ENCODE measurements around the gene PTPRH.

The PTPRH gene, protein sequence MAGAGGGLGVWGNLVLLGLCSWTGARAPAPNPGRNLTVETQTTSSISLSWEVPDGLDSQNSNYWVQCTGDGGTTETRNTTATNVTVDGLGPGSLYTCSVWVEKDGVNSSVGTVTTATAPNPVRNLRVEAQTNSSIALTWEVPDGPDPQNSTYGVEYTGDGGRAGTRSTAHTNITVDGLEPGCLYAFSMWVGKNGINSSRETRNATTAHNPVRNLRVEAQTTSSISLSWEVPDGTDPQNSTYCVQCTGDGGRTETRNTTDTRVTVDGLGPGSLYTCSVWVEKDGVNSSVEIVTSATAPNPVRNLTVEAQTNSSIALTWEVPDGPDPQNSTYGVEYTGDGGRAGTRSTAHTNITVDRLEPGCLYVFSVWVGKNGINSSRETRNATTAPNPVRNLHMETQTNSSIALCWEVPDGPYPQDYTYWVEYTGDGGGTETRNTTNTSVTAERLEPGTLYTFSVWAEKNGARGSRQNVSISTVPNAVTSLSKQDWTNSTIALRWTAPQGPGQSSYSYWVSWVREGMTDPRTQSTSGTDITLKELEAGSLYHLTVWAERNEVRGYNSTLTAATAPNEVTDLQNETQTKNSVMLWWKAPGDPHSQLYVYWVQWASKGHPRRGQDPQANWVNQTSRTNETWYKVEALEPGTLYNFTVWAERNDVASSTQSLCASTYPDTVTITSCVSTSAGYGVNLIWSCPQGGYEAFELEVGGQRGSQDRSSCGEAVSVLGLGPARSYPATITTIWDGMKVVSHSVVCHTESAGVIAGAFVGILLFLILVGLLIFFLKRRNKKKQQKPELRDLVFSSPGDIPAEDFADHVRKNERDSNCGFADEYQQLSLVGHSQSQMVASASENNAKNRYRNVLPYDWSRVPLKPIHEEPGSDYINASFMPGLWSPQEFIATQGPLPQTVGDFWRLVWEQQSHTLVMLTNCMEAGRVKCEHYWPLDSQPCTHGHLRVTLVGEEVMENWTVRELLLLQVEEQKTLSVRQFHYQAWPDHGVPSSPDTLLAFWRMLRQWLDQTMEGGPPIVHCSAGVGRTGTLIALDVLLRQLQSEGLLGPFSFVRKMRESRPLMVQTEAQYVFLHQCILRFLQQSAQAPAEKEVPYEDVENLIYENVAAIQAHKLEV

DNA sequence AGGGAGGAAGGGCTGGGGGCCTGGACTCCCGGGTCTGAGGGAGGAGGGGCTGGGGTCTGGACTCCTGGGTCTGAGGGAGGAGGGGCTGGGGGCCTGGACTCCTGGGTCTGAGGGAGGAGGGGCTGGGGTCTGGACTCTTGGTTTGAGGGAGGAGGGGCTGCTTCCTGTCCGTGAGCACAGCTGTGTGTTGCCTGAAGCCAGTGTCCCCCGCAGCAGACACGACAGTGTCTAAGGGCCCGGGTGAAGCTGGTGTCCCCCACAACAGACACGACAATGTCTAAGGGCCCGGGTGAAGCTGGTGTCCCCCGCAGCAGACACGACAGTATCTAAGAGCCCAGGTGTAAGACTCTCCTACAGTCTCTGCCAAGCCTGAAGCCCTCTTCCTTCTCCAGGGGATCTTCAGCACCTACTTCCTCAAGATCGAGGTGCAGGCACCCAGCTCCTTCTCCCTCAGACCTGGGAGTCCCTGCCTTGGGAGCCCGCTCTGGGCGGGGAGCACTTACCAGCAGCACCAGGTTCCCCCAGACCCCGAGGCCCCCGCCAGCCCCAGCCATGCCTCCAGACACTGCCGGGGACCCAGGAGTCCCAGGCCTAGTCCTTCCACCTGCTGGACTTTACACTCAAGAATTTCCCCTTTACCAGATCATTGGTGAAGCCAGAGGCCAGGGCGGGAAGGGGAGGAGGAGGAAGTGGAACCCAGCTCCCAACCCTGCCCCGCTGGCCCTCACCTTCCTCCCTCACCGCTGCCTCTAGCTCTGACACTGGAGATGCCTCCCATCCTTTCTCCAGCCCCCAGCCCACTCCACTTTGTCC, at the start of gene PTPRH:
PTPRH (minus strand) TSS at position 622 of the 813 bp plus-strand sequence; CDS start at position 554, 68 bp downstream.
- H3K9ac ChIP-seq (ENCODE audit: insufficient read length): no peak within 1 kb of the TSS
- no peaks in the 10 kb centered on the region for H3K36me3 ChIP-seq (ENCODE audit: insufficient read depth, low read length)
- H3K4me3 ChIP-seq: no peak within 1 kb of the TSS
- no peak for DNase-seq (ENCODE audit: low read depth, low spot score)
- no peak for TF ChIP-seq EZH2 (IDR thresholded peaks at IDR 0.05)
- no peak for TF ChIP-seq POLR2AphosphoS5 (IDR thresholded peaks at IDR 0.05; ENCODE audit: borderline replicate concordance, low read depth, low read length)
- TF ChIP-seq FOXP2 (optimal IDR thresholded peaks at IDR 0.05; ENCODE audit: control extremely low read depth, extremely low read length, insufficient read depth): no peak
- H3K27ac ChIP-seq: no peak within 1 kb of the TSS
- H3K9me3 ChIP-seq (ENCODE audit: low read depth, low read length): no peaks in the 10 kb centered on the region

DNA sequence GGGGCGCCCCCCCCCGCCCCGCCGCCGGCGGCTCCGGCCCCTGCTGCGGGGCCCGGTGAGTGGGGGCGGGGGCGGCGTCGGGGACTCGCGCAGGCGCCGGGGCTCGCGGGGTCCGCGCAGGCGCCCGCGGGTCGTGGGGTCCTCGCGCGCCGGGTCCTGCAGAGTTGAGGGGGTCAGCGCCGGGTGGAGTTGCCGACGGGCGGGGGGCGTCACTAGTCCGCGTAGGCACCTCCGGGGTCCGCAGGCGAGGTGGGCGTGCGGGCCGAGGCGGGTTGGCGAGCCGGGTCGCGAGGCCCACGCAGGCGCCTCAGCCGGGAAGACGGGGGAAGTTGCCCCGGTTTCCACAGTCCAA, 49.2 kb upstream of the PTPRH start:
- H3K4me3 ChIP-seq: peak overlapping the region; percentile 79
- no peaks in the 10 kb centered on the region for H3K9me3 ChIP-seq (ENCODE audit: low read depth, low read length)
- no peaks in the 10 kb centered on the region; the same call in 1 of the 2 replicates for H3K36me3 ChIP-seq (ENCODE audit: insufficient read depth, low read length)
- TF ChIP-seq FOXP2 (optimal IDR thresholded peaks at IDR 0.05; ENCODE audit: control extremely low read depth, extremely low read length, insufficient read depth) (no peak), POLR2AphosphoS5 (IDR thresholded peaks at IDR 0.05; ENCODE audit: borderline replicate concordance, low read depth, low read length) (no peak), EZH2 (IDR thresholded peaks at IDR 0.05) (no peak)
- peak overlapping the region; percentile 71 for H3K27ac ChIP-seq
- peak overlapping the region; percentile 93 for H3K9ac ChIP-seq (ENCODE audit: insufficient read length)
- no peak for DNase-seq (ENCODE audit: low read depth, low spot score)

DNA sequence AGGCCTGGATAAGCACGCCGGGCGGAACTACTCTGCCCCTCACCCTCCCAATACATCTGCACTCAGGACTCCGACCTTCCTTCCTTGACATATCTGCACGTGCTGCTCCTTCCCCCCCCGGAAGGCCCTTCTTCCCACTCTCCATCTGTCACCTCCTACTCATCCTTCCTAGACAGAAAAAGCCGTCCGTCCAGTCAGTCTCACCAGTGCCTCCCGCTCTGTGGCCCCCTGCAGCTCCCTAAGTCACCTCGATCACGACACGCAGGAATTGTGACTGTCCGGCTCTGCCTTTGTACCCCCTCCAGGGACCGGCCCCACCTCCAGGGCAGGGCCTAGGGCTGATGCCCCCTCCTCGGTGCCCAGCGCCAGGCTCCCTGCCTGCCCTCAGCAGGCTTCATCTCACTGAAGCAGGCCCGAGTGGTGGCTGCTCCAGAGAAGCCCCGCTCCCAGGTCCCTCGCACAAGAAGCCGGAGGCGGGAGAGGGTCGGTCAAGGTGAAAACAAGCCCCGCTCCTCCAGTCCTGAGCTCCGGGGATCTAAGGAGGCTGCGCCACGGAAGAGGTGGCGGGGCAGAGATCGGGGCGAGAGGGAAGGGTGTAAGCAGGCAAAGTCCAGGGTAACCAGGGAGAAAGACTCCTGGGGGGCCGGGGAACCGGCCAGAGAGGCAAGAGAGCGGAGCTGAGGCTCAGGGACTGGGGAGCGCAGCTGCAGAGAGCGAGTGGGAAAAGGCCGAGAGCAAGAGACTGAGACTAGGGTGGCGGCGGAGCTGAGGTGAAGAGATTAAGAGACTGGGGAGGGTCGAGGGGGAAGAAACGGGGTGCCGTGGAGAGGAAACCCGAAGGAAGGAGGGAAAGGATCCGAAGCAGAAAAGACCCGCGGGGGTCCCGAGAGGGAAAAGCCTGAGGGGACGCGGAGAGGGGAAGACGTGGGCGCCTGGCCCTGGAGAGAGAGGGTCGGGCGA, 48.4 kb upstream of the PTPRH start:
- no peak for DNase-seq (ENCODE audit: low read depth, low spot score)
- peak overlapping the region; percentile 79 for H3K4me3 ChIP-seq
- H3K36me3 ChIP-seq (ENCODE audit: insufficient read depth, low read length): no peaks in the 10 kb centered on the region; the same call in 1 of the 2 replicates
- no peaks in the 10 kb centered on the region for H3K9me3 ChIP-seq (ENCODE audit: low read depth, low read length)
- H3K27ac ChIP-seq: no peak overlapping the region
- peak overlapping the region; percentile 93 for H3K9ac ChIP-seq (ENCODE audit: insufficient read length)
- TF ChIP-seq FOXP2 (optimal IDR thresholded peaks at IDR 0.05; ENCODE audit: control extremely low read depth, extremely low read length, insufficient read depth): no peak
- no peak for TF ChIP-seq POLR2AphosphoS5 (IDR thresholded peaks at IDR 0.05; ENCODE audit: borderline replicate concordance, low read depth, low read length)
- TF ChIP-seq EZH2 (IDR thresholded peaks at IDR 0.05): no peak

DNA sequence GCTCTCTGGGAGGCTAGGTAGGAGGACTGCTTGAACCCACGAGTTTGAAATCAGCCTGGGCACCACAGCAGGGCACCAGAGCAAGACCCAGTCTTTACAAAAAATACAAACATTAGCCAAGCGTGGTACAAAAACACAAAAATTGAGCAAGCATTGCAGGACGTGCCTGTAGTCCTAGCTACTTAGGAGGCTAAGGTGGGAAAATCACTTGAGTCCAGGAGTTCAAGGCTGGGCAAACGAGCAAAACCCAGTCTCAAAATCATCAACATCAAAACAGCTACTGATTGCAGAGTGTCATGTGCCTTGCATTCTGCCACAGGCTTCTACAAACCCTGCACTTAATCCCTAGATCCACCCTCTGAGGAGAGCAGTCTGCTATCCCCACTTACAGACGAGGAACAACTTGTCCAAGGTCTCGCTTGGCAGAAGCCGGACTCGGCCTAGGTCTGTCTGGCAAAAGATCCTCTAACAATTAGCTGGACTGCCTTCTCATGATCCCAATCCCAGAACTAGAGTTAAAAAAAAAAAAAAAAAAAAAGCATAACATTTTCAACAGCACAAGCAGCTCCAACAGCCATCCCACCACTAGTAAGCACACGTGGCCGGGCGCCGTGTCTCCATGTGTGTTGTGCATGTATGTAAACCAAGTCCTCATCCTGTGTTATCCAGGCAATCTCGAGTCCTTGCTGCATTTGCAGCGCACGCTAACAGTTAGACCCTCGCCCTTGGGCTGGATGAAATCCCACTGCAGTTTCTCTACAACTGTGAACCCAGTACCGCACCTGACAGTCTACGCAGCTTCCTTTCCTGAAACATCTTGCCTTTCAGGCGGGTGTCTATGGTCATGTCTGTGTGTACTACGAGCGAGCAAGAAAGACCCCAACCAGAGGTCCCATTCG, 47.5 kb upstream of the PTPRH start:
- Histone ChIP-seq H3K9me3 (ENCODE audit: low read depth, low read length) (no peaks in the 10 kb centered on the region), H3K4me3 (peak overlapping the region; percentile 79), H3K9ac (ENCODE audit: insufficient read length) (peak overlapping the region; percentile 93), H3K36me3 (ENCODE audit: insufficient read depth, low read length) (no peaks in the 10 kb centered on the region; the same call in 1 of the 2 replicates), H3K27ac (no peak overlapping the region)
- DNase-seq (ENCODE audit: low read depth, low spot score): no peak
- TF ChIP-seq EZH2 (IDR thresholded peaks at IDR 0.05) (no peak), POLR2AphosphoS5 (IDR thresholded peaks at IDR 0.05; ENCODE audit: borderline replicate concordance, low read depth, low read length) (no peak), FOXP2 (optimal IDR thresholded peaks at IDR 0.05; ENCODE audit: control extremely low read depth, extremely low read length, insufficient read depth) (no peak)

DNA sequence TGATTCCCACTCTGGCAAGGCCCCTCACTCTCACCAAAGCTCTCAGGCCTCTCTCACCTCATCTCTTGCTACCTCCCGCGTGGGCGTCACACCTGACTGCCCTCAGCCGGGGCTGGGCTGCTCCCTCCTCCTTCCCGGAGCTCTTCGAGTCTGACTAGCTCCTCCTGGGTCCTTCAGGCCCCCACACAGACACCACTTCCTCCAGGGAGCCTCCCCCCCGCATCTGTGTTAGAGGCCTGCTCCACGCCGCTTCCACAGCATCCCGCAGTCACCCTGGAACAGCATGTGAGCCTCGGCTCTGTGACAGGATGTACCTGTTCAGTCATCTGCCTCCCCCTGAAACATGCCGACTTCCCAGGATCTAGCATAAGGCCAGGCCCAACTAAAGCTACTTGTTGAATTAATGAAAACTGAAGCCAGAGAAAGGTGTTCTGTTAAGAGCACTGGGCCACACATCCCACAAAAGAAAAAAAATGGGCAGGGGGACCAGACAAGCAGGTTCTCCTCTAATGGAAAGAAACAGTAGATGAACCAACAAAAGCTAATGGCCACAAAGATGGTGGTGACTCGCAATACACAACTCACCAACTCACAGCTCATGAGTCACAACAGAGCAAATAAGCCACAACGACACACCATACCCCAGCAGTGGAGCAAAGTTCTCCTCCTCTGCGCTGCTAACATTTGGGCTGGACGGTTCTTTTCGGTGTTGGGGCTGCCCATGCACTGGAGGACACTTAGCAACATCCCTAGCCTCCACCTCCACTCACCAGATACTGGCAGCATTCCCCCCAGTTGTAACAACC, 46.5 kb upstream of the PTPRH start:
- Histone ChIP-seq H3K36me3 (ENCODE audit: insufficient read depth, low read length) (no peaks in the 10 kb centered on the region; the same call in 1 of the 2 replicates), H3K27ac (no peak overlapping the region), H3K4me3 (peak overlapping the region; percentile 79; the same call in 1 of the 2 replicates), H3K9ac (ENCODE audit: insufficient read length) (no peak overlapping the region), H3K9me3 (ENCODE audit: low read depth, low read length) (no peaks in the 10 kb centered on the region)
- DNase-seq (ENCODE audit: low read depth, low spot score): no peak
- TF ChIP-seq EZH2 (IDR thresholded peaks at IDR 0.05): no peak
- no peak for TF ChIP-seq FOXP2 (optimal IDR thresholded peaks at IDR 0.05; ENCODE audit: control extremely low read depth, extremely low read length, insufficient read depth)
- no peak for TF ChIP-seq POLR2AphosphoS5 (IDR thresholded peaks at IDR 0.05; ENCODE audit: borderline replicate concordance, low read depth, low read length)

DNA sequence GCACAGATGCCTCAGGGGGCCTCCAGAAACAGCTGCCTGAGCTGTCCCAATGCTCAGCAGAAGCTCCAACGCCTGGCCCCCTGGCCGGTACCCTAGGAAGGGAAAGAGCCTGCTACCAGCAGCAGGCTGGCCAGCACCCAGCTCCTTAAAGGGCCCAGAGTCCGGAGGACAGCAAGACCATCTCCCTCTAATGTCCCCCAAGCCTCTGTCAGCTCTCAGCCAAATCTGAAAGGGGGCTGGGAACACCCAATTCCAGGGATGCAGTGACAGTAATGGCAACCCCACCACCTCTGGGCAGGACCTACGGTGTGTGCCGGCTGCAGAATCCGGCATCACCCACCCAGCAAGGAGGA, 45.3 kb upstream of the PTPRH start:
- no peak overlapping the region for H3K4me3 ChIP-seq
- H3K27ac ChIP-seq: no peak overlapping the region
- DNase-seq (ENCODE audit: low read depth, low spot score): no peak
- H3K9me3 ChIP-seq (ENCODE audit: low read depth, low read length): no peaks in the 10 kb centered on the region
- H3K36me3 ChIP-seq (ENCODE audit: insufficient read depth, low read length): no peaks in the 10 kb centered on the region; the same call in 1 of the 2 replicates
- no peak for TF ChIP-seq EZH2 (IDR thresholded peaks at IDR 0.05)
- H3K9ac ChIP-seq (ENCODE audit: insufficient read length): no peak overlapping the region
